ENCODE measurements around the gene ZNF862. TPM values are rescaled to one million over a fixed set of nuclear protein-coding genes. Genes with fewer than 3 reads are reported as not detected.
A peak's percentile ranks its signal among the peaks of the same experiment; 100 is the strongest.

Gene ZNF862
- polyA plus RNA-seq, 3 donors, result 17.1 to 19.9 (median 17.5) TPM

DNA sequence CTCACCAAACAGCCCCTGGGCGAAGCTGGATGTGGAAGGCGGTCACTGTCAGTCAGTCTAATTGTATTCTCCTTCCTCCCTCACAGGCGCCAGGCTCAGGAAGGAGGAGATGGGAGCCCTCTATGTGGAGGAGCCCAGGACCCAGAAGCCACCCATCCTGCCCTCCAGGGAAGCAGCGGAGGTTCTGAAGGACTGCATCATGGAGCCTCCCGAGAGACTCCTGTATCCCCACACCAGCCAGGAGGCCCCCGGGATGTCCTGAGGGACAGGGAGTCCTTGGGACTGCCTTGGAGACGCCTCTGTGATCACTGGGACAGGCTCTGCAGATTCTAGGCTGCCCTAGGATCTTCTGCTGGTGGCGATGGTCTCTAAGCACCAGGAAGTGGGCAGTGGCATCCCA lies 25.8 kb downstream of the ZNF862 start:
- DNase-seq (ENCODE audit: low read depth in 3 of 3, low spot score in 2 of 3), result no peak

DNA sequence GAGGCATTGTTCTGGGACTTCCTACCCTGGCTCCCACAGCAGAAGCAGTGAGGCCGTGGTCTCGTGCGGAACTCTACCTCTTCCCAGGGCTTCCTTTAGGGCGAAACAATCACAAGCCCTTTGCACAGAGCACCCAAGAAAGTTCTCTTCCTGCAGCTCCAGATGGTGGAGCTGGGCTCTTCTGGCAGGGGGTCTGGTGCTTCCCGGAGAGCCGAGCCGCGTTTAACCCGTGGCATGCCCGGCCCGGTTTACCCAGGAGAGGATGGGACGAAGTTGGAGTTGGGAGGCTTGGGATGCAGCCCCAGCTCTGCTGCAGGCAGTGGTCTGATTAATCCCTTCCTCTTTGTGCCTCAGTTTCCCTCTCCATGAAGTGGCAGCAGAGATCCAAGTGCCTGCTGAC lies 26.6 kb downstream of the ZNF862 start:
- DNase-seq (ENCODE audit: low read depth in 3 of 3, low spot score in 2 of 3), result no peak

DNA sequence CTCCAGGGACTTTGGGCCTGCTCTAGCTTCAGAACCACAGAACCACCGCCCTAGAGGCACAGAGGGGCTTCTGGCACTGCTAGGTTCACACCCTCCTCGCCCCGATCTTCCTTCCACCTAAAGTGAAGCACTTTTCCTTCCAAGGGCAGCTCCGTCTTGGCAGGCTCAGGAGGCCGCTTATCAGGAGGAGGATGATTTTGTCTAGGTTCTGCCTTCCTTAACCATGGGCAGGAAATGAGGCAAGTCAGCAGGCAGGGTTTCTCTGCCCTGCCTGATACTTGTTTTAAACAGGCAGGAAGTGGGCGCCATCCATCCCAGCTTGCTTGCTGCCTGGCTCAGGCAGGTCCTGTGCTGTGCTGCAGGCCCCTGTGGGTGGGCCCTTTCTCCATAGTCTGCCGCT lies 27.3 kb downstream of the ZNF862 start:
- DNase-seq (ENCODE audit: low read depth in 3 of 3, low spot score in 2 of 3), result no peak

DNA sequence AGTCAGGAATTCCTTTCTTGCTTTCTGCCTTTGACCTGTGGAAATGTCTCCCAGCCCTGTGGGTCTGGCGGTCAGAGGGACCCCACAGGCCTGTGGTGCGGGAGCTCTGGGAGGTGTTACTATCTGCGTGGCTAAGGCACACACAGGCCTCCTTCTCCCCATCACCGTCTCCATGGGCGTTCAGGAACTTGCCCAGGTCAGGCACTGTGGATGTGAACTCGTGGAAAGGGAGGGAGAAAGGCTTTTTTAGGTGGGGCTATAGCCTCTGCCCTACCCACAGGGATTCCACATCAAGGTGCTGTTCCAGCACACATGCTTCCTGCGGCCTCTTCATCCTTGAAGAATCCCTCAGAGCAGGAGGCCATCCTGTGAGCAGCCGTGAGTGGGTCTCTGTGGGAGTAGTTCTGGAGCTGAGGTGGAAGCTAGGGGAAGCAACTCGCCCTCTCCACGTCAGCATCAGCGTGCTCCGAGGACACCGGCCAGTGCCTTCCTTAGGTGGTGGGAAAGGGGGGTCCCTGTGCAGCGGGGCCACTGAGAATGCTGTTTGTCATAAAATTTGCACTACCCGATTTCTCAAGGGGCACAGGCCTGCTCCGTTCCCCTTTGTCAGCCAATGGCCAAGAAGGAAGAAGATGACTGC lies 28.1 kb downstream of the ZNF862 start:
- DNase-seq (ENCODE audit: low read depth in 3 of 3, low spot score in 2 of 3), result no peak

DNA sequence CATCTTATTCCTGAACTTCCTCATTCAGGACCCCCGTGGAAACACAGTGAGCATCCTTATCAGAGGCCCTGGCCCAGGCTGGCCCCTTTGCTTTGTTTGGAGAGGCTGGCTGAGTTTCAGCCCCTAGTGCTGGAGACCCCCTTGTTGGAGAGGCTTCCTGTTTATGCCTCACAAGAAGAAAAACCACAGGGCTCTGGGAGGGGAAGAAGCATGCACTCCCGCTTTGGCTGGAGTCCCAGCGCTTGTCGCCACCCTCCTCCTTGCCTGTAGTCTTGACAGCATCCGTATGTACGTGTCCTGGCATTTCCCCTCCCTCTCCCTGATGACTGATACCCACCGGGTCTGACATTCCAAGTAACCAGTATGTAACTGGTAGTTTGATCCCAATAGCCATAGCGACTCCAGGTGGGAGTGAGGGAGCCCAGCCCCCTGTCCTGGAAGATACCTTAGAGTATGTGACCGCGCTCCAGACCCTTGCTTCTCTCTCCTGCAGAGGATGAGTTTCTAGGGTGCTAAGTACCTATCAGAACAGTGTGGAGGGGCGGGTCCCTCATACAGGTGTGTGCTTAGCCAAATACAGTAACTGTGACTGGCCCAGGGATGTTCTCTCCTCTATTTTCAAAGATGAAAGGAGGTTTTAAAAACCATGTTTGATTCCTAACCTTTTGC lies 28.7 kb downstream of the ZNF862 start:
- DNase-seq (ENCODE audit: low read depth in 3 of 3, low spot score in 2 of 3), result no peak

DNA sequence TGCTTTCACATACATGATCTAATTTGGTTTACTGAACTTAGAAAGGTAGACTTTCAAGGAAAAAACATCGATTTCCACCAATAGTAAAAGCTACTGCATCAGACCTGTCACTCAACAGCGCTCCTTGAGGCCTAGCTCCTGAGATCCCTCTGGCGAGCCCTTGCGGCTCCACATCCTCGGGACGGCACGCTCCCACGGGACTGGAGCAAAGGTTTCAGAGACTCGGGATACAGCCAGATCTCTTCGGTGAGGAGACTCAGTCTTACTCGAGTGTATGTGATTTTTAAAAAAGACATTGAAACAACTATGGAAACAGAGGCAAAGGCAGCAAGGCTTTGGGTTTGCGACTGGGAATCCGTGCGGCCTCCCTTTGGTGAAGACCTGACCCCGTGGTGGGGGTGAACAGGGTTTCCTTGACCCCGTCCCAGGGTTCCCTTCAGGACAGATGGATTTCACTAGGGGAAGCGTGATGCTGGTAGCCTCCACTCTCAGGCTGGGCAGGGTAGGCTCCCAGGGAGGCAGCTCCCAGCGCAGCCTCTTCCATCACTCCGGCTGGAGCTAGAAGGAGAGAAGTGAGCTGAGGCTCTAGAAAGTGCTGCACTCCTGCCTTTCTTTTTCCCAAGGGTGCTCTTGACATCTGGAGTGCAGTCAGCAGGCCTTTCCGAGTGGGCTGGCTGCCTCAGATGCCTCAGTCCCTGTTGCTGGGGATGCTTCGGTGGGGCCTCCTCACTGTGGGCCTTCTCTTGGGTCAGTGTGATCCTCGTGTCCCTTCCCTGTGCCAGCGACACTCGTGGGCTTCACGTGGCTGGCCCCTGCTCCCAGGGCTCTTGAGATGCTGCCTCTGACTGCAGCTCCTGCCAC lies 29.8 kb downstream of the ZNF862 start:
- DNase-seq (ENCODE audit: low read depth in 3 of 3, low spot score in 2 of 3), result no peak

DNA sequence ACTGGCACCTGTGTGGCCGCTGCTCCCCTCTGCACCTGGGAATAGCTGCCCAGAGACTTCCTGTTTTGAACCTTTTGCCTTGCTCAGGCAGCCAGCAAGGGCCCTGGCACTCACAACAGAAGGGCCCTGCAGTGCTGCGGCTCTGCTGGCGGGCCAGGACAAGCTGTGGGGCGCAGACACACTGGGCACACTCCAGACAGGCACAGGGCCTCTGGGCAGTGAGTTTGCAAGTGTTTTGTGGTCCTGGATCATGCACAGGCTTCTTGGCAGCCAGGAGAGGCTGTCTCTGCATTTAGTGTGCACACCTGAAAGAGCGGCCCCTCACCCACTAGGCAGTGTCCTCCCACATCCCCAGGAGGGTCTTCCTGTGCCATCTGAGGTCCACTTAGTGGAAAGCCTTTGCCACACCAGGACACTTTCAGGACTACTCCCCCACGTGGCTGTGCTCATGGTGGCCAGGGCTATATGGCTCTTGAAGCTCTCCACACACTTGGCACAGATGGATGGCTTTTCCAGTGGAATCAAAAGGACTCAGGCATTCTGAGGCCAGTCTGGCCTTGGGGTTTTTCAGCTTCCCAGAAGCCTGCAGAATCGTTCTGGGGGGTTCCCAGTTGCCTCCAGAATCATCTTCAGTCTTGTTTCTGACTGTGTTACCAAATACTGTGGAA lies 30.6 kb downstream of the ZNF862 start:
- DNase-seq (ENCODE audit: low read depth in 3 of 3, low spot score in 2 of 3), result no peak

DNA sequence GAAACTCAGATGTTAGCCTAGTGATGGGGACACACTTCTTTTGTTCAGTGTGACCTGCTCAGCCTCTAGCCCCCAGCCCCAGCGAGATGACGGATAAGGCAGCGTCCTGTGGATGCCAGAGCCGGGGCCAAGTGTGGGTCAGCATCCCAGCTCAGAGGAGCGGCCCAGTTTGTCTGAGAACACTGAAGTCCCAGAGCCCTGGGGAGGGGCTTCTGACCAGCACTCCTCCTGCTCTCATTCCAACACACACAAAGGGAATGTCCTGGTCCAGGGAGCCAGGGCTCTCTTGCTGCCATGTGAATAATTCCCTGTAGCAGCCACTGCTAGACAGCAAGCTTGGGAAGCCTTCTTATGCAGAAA lies 31.1 kb downstream of the ZNF862 start:
- no peak for DNase-seq (ENCODE audit: low read depth in 3 of 3, low spot score in 2 of 3)

DNA sequence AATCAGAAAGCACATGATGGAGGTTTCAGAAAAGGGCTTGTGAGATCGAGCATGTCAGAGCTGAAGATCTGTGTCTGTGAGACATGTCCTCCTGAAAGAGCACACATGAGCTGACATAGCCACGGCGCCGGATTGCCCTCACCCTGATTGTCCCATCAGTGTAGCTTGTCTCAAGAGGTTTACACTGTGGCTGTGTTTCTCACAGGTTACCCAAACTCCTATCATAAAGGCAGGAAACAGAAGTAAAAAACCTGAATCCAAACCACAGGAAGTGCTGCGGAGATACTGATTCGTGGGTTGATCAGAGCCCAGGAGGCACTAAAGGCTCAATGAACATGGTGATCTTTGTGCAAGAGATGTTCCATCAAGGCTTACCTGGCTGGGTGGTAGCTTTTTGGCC lies 31.7 kb downstream of the ZNF862 start:
- DNase-seq (ENCODE audit: low read depth in 3 of 3, low spot score in 2 of 3), result no peak

DNA sequence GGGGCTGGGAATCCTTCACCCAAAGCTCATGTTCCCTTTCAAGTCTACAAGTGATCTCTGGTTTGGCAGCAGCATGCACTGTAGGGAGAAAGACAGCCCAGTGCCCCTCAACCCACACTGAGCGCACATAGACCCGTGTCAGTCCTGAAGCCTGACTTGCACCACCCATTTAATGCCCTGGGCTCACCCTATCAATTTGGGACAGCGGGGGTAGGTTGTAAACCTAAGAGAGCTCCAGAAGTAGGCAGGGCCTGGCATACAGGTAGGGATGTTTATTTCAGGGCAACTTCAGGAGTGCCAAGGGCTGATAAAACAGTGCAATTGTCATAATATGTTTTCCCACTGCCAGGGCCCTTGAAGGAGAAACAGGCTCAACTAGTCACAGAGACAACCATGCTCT lies 32.1 kb downstream of the ZNF862 start:
- no peak for DNase-seq (ENCODE audit: low read depth in 3 of 3, low spot score in 2 of 3)

DNA sequence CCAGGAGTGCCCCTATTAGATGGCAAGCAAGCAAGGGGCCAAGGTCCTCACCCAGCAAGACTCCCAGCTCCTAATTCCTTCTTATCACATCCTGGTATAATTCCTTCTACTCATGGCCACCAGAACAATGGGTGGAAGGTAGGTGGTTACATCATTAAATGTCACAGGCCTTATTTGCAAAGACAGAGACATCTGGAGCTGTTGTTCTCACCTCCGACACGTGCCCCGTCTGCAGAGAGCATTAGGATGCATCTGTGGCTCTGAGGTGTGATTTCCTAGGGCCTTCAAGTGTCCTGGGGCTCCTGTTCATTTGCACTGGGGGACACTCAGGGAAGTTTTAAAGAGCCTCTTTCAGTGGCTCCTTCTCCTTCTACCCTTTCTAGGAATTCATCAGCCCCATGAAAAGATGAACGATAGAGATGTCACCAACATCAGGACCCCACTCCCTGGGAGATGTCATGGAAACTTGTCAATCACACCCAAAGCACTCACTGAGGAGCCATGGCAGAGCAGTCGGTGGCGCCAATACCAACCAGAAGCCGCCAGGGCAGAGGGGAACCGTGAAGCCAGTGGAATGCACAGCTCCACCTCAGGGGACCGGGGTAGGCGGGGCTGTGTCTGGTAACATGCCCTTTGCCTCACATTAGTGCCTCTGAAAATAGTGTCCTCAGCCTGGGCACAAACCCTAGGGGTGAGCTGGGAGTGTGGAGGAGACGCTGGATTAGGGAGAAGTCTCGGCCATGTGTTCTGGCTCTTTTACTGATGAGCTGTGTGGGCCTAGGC lies 32.7 kb downstream of the ZNF862 start:
- DNase-seq (ENCODE audit: low read depth in 3 of 3, low spot score in 2 of 3), result no peak

DNA sequence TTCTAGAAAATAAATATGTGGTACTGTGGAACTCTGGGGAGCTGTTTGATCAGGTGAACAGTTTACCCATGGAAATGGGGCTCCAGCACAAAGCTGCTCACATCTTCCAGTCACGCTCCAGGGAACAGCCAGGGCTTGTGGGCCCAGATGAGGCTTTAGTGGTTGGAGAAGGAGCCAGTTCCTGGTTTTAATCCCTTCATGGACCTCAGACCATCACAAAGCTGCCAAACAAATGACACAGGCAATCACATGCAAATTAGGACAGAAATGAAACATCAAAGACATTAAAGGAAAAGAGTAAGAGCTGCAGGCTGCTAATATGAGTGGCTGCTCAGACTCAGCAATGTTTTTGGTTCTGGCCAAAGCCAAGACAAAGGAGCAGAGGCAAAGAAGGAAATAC lies 33.4 kb downstream of the ZNF862 start:
- DNase-seq (ENCODE audit: low read depth in 3 of 3, low spot score in 2 of 3), result no peak

DNA sequence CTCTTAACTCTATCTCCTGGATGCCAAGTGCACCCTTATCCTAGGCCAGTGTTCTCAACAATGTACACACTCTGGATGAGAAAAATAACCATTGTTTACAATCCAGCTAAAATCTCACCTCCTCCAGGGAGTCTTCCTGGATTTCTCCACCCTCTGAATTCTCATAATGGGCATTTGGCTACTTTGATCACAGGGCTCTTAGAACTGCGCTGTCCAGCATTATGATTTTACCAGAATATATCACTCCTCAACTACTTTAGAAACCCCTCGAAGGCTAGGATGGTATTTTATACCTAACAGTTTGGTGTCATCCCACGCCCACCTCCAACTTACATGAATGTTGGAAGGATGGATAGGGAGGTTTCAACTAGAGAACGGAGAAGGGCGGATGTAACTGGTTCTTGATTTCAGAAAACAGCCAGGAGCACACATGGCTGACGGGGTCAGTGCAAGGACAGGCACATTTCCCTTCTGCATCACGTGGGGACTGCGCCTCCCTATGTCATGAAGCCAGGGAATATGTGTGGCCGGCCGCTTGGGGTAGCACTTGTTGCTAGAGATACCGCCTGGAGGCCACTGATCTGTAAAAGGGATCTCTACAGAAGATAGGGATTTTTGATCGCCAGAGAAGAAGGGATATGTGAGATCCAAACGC lies 34.4 kb downstream of the ZNF862 start:
- peak; percentile 52 to 68 (median 68) for DNase-seq (ENCODE audit: low read depth in 3 of 3, low spot score in 2 of 3)

DNA sequence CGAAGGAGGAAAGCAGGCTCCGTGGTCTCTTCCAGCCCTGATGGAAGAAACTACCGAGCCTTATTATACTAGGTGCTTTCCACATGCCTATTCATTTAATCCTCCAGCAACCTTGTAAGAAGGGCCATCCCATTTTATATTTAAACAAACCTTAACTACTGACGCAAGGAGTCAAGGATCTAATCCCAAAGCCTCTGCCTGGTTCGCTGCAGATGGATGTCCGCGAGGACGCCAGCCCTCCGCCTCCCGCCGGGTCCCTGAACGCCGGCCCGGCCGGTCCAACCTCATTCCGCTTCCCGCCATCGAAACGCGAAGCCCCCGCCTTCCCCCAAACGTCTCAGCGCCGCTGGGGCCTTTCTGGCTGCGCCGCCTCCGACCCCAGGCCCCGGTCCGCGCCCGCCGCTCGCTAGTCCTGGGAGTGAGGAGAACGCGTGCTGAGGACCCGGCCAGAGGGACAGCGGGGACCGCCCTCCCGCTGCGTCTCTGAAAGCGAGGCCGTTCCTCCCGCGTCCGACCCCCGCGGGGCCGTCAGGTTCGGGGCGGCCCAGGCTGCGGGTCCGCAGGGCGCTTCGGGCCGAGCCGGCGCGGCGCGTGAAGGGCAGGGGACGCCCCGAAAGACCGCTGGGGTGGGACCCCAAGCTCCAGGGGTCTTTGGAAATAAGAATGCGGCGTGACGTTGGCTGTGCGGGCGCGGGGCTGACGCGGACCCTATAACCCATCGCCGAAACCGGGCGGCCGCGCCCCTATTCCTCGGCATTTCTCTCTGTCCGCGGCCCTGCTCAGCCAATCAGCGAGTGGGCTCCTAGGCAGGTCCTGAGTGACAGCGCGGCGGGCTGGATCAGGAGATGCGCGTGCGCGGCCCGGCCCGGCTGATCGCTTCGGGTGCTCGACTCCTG lies 35.1 kb downstream of the ZNF862 start, which contains the start of gene ATP6V0E2:
Gene ATP6V0E2, plus strand, starts transcription at position 896 of the 896 bp plus-strand sequence. CDS start 97 bp downstream, outside the sequence.
- peak; percentile 60 to 85 (median 80) for DNase-seq (ENCODE audit: low read depth in 3 of 3, low spot score in 2 of 3)

DNA sequence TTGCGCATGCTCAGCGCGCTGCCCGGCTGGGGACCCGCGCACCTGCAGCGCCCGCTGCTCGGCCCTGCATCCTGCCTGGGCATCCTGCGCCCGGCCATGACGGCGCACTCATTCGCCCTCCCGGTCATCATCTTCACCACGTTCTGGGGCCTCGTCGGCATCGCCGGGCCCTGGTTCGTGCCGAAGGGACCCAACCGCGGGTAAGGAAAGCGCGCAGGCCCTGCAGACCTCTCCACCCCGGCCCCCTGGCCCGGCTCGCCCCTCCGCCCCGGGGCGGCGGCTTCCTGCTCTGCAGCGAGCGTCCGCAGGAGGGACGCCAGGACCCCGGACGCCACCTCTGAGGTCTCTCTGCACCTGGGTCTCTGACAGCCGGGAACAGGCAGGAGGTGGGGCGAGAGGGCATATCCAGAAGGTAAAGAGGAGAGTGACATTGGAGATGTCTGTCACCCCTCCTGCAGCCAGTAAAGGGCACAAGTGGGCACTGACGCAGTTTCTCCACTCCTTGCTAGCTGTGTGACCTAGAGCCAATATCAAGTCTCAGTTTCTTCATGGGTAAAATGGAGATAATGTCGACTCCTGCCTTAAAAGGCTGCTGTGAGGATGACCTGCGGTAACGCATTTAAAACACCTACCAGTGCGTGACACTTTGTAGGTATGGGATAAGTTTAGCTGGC lies 35.9 kb downstream of the ZNF862 start:
- DNase-seq (ENCODE audit: low read depth in 3 of 3, low spot score in 2 of 3), result no peak

DNA sequence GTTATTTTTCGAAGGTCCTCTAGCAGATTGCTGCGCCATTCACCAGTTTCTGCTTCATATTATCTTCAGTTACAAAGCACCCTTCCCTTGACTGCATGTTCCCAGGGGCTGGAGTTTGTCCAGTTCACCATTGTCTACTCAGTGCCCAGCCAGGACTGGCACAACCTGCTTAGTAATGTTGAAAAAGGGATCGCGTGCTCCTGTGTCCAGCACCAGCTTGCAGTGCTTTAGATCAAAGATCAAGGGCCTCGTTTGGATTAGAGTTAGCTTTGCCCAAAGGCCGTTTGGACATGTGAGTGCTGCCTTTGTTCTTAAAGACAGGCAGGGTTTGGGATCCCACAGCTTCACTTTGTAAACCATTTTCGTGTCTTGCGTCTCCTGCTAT lies 36.5 kb downstream of the ZNF862 start:
- no peak for DNase-seq (ENCODE audit: low read depth in 3 of 3, low spot score in 2 of 3)

DNA sequence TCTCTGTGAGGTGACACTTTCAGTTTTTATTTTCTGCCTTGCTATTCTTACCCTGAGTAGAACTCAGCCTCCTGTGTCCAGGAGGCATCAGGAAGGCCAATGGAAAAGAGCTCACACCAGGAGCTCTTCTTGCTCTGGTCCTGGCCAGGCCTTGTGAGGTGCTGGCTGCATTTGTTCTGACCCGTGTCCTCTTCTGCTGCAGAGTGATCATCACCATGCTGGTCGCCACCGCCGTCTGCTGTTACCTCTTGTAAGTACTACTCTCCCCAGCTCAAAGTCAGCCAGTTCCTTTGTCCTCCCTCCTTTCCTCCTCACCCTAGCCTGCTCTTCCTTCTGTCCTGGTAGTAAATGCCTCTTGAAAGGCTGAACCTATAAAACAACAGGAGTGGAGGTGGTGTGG lies 37.2 kb downstream of the ZNF862 start:
- DNase-seq (ENCODE audit: low read depth in 3 of 3, low spot score in 2 of 3), result no peak

DNA sequence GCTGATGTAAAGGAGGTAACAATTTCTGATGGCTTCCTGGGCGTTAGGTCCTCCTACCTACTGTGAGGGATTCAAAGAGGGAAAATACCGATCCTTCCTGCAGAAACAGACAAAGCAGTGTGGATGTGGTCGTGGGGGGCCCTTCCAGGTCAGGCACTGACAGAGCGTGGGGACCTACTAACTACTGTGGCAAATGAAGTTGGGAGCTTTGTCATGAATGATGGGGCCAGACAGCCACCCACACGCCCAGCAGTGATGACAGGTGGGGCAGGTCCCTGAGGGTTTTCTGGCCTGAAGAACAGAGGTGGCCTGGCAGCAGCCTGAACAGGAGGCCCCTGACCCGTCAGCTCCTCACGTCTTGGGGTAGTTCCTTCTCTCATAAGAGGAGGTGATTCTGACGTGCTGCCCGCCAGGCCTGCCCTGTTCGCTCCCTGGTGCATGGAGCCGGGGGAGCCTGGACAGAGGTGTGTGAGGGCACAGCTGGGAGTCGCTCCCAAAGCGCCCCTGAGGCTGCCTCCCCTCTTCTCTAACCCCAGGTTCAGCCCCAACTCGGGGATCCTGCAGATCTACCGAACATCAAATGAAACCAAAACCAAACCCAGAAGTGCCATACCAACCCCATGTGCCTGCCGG lies 39.8 kb downstream of the ZNF862 start:
- no peak for DNase-seq (ENCODE audit: low read depth in 3 of 3, low spot score in 2 of 3)

All from right renal cortex interstitium (tissue), 3 donors.